Right kidney (tissue), 9 donors: ENCODE measurements around the gene RAX2.
"Not testable (repeated sequence)": the region's sequence is repeated elsewhere in the genome, so short reads cannot be mapped to it uniquely, and the experiment has no call there.

Experiments
- DNase-seq: peaks from one replicate; pipeline ENCODE4 v3.0.0-alpha.2; 2016
- long read RNA-seq, 8 donors: transcript quantifications; one replicate each; lab custom pipeline, GENCODE V29; 2026

The RAX2 gene
- long read RNA-seq, donor 1, result 0 reads
- long read RNA-seq, donor 2, result 0 reads
- long read RNA-seq, donor 3, result 0 reads
- long read RNA-seq, donor 4, result 0 reads
- long read RNA-seq, donor 5, result 0 reads
- long read RNA-seq, donor 6, result 0 reads
- long read RNA-seq, donor 7, result 0 reads
- long read RNA-seq, donor 8, result 0 reads

GRCh38 chr19:3771906-3772455 lies at the start of gene RAX2:
Gene RAX2, minus strand, starts transcription at chr19:3772228. Its CDS starts 486 bp downstream, at chr19:3771742.
- DNase-seq, result no peak

GRCh38 chr19:3821156-3821555 lies 49.1 kb upstream of the RAX2 start:
- no peak for DNase-seq

GRCh38 chr19:3819989-3820388 lies 48.0 kb upstream of the RAX2 start:
- DNase-seq, result no peak

GRCh38 chr19:3818918-3819317 lies 46.9 kb upstream of the RAX2 start:
- no peak for DNase-seq

GRCh38 chr19:3818466-3818865 lies 46.4 kb upstream of the RAX2 start:
- no peak for DNase-seq

- no peak for DNase-seq
Observed at GRCh38 chr19:3817761-3818160, 45.7 kb upstream of the RAX2 start.

- DNase-seq, result no peak
Observed at GRCh38 chr19:3816566-3817218, 44.7 kb upstream of the RAX2 start.

GRCh38 chr19:3816148-3816547 lies 44.1 kb upstream of the RAX2 start:
- DNase-seq, result not testable (repeated sequence)

GRCh38 chr19:3814648-3815047 lies 42.6 kb upstream of the RAX2 start:
- DNase-seq, result no peak

GRCh38 chr19:3813473-3814392 lies 41.7 kb upstream of the RAX2 start:
- no peak for DNase-seq

- no peak for DNase-seq
Observed at GRCh38 chr19:3810708-3811355, 38.8 kb upstream of the RAX2 start.

GRCh38 chr19:3809881-3810707 lies 38.1 kb upstream of the RAX2 start:
- no peak for DNase-seq

- DNase-seq, result no peak
Observed at GRCh38 chr19:3808420-3809143, 36.6 kb upstream of the RAX2 start.

- no peak for DNase-seq
Observed at GRCh38 chr19:3807574-3808354, 35.7 kb upstream of the RAX2 start.

- no peak for DNase-seq
Observed at GRCh38 chr19:3807131-3807480, 35.1 kb upstream of the RAX2 start.

GRCh38 chr19:3805859-3806258 lies 33.8 kb upstream of the RAX2 start:
- no peak for DNase-seq

- no peak for DNase-seq
Observed at GRCh38 chr19:3804429-3804828, 32.4 kb upstream of the RAX2 start.

GRCh38 chr19:3803986-3804385 lies 32.0 kb upstream of the RAX2 start:
- DNase-seq, result no peak

- DNase-seq, result no peak
Observed at GRCh38 chr19:3803114-3803888, 31.3 kb upstream of the RAX2 start.
